ENCODE results near the gene L2HGDH. TPM values are rescaled to one million over a fixed set of nuclear protein-coding genes. Genes with fewer than 3 reads are reported as not detected.
"Not testable (repeated sequence)": the region's sequence is repeated elsewhere in the genome, so short reads cannot be mapped to it uniquely, and the experiment has no call there.

The L2HGDH gene
- total RNA-seq, 2 donors from 2014 or later: 3.4 to 4.9 TPM

DNA sequence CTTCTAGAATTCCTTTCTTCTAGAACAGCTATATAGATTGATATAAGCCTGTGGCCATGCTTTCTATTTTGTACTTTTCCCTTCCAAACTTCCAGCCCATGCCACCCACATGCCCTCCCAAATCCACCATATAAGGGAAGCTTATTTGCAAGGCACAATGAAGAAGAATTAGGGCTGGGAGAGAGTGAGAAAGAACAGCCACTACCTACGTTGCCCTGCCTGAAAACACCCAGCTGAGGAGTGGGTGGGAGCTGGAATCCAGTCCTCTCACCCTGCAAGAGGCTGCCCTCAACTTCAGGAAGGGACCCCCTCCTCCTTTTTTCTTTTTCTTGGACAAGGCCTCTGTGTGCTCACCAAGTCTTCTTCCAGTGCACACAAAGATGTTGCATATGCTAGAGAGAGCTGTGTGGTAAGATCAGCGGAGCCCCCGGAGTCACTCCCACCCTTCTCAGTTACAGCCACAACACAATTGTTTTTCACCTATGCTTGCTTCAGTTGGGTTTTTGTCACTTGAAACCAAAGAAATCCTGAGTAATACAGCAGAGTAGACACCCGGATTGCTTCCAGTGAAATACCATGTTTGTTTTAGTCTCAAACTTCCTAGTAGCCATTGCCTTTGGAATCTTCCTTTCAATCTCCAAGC lies 45.8 kb upstream of the L2HGDH start:
- no peaks in the 10 kb centered on the region for H3K27me3 ChIP-seq
- DNase-seq (no peak), ATAC-seq (no peak)
- H3K27ac ChIP-seq: no peak overlapping the region
- TF ChIP-seq POLR2A (IDR thresholded peaks at IDR 0.05): no peak
- TF ChIP-seq, protein P1, sequence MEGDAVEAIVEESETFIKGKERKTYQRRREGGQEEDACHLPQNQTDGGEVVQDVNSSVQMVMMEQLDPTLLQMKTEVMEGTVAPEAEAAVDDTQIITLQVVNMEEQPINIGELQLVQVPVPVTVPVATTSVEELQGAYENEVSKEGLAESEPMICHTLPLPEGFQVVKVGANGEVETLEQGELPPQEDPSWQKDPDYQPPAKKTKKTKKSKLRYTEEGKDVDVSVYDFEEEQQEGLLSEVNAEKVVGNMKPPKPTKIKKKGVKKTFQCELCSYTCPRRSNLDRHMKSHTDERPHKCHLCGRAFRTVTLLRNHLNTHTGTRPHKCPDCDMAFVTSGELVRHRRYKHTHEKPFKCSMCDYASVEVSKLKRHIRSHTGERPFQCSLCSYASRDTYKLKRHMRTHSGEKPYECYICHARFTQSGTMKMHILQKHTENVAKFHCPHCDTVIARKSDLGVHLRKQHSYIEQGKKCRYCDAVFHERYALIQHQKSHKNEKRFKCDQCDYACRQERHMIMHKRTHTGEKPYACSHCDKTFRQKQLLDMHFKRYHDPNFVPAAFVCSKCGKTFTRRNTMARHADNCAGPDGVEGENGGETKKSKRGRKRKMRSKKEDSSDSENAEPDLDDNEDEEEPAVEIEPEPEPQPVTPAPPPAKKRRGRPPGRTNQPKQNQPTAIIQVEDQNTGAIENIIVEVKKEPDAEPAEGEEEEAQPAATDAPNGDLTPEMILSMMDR (IDR thresholded peaks at IDR 0.05): no peak
- peaks cover 7% of the 10 kb centered on the region for H3K4me1 ChIP-seq
- 97% methylated on average over 4 of the region's 4 CpGs for WGBS, 2 donors
- H3K36me3 ChIP-seq (replicated peaks in 1 of 2; ENCODE audit: insufficient read depth in 1 of 2, low read depth in 2 of 2): no peaks in the 10 kb centered on the region
- no peaks in the 10 kb centered on the region for H3K9me3 ChIP-seq
- H3K4me3 ChIP-seq: no peak overlapping the region
- intact Hi-C loops (cut with DNase I): no loop called here

DNA sequence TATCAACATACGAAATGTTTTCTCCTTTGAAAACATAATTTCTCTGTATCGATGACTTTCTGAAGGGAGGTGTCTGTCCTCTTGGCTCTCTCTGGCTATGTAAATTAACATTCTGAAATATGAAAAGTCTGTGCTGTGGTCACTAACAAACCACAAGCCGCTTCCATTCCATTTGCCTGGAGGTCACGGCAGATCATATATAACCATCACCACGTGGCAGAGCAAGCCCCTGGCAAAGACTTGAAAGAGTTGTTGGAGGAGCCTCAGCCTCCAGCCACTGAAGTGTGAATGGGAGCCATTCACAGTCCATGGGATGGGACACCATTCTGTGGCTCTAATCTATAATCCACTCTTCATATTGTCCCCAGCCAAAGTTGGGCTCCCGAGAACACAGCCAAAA lies 45.1 kb upstream of the L2HGDH start:
- H3K36me3 ChIP-seq (replicated peaks in 1 of 2; ENCODE audit: insufficient read depth in 1 of 2, low read depth in 2 of 2): no peaks in the 10 kb centered on the region
- 72 to 88% methylated on average over 6 of the region's 6 CpGs for WGBS, 2 donors
- peaks cover 7% of the 10 kb centered on the region for H3K4me1 ChIP-seq
- no peak overlapping the region for H3K4me3 ChIP-seq
- H3K27me3 ChIP-seq: no peaks in the 10 kb centered on the region
- no peak for DNase-seq
- H3K27ac ChIP-seq: no peak overlapping the region
- intact Hi-C loops (cut with DNase I): no loop called here
- TF ChIP-seq, protein P1 (IDR thresholded peaks at IDR 0.05): no peak
- TF ChIP-seq POLR2A (IDR thresholded peaks at IDR 0.05): no peak
- H3K9me3 ChIP-seq: no peaks in the 10 kb centered on the region
- ATAC-seq: no peak

DNA sequence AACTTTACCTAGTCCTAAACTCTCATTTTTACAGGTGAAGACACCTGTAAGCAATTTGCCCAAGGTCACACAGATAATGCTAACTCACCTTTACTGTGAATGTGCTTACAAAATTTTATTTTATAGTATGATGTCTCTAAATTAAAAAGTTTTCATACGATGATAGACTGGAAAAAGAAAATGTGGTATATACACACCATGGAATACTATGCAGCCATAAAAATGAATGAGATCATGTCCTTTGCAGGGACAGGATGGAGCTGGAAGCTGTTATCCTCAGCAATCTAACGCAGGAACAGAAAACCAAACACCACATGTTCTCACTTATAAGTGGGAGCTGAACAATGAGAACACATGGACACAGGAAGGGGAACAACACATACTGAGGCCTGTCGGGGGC lies 44.3 kb upstream of the L2HGDH start:
- H3K4me3 ChIP-seq; H3K4me1 ChIP-seq; intact Hi-C loops (cut with DNase I); H3K36me3 ChIP-seq (replicated peaks in 1 of 2; ENCODE audit: insufficient read depth in 1 of 2, low read depth in 2 of 2); DNase-seq; H3K27me3 ChIP-seq; ATAC-seq; H3K9me3 ChIP-seq; H3K27ac ChIP-seq: not testable (repeated sequence)
- WGBS, 2 donors: 85 to 86% methylated on average over 3 of the region's 3 CpGs

DNA sequence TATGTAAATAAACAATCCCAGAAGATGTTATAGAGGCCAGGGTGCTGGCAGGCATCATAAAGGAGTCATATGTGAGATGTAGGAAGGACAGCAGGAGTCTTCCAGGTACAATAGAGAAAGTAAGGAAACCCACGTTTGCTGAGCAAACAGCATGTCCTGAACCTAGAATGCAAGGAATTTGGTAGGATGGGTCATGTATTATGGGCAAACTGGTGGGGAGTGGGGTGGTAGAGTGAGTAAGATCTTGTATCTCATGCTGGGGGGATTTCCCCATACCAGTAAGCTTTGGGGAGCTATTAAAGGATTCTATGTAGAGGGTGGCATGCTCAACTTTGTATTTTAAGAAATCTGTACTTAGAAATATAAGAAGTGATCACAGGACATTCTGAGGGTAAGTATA lies 43.7 kb upstream of the L2HGDH start:
- no peak for DNase-seq
- H3K27ac ChIP-seq: no peak overlapping the region
- no peak overlapping the region for H3K4me3 ChIP-seq
- no peaks in the 10 kb centered on the region for H3K9me3 ChIP-seq
- ATAC-seq: no peak
- H3K4me1 ChIP-seq: peaks cover 7% of the 10 kb centered on the region
- TF ChIP-seq POLR2A (IDR thresholded peaks at IDR 0.05): no peak
- TF ChIP-seq, protein P1 (IDR thresholded peaks at IDR 0.05): no peak
- no peaks in the 10 kb centered on the region for H3K27me3 ChIP-seq
- intact Hi-C loops (cut with DNase I): no loop called here
- 86 to 89% methylated on average over 1 of the region's 1 CpG for WGBS, 2 donors
- H3K36me3 ChIP-seq (replicated peaks in 1 of 2; ENCODE audit: insufficient read depth in 1 of 2, low read depth in 2 of 2): no peaks in the 10 kb centered on the region

DNA sequence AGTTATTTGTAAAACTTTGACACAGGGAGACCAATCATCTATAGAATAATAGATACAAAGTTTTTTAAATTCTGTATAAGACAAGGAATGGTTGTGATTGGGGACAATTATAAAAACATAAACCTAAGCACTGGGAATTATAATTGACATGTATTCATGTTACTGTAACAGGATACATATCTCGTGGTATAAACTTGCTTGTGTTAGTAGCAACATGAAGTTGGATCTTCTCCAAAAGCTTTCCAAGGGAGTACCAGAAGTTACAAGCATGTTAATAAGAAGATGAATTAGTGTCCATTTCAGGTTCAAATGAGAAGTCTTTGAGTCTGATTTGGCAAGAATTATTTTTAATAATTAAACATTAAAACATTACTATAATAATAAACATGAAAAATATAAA lies 42.5 kb upstream of the L2HGDH start:
- no peak overlapping the region for H3K27ac ChIP-seq
- no peaks in the 10 kb centered on the region for H3K27me3 ChIP-seq
- TF ChIP-seq, protein P1 (IDR thresholded peaks at IDR 0.05): no peak
- TF ChIP-seq POLR2A (IDR thresholded peaks at IDR 0.05): no peak
- H3K4me1 ChIP-seq: peaks cover under 1% of the 10 kb centered on the region
- no peaks in the 10 kb centered on the region for H3K9me3 ChIP-seq
- no peaks in the 10 kb centered on the region for H3K36me3 ChIP-seq (replicated peaks in 1 of 2; ENCODE audit: insufficient read depth in 1 of 2, low read depth in 2 of 2)
- ATAC-seq (no peak), DNase-seq (no peak)
- WGBS, 2 donors: 0 to 83% methylated on average over 1 of the region's 1 CpG
- intact Hi-C loops (cut with DNase I): no loop called here
- H3K4me3 ChIP-seq: no peak overlapping the region
